Measurements from ENCODE around the gene STMND1.

The STMND1 gene

GRCh38 chr6:17161076-17161475 lies 59.2 kb downstream of the STMND1 start:
- ChIA-PET POLR2A (no interaction called here), CTCF (no interaction called here)
- TF ChIP-seq ARNT (IDR thresholded peaks at IDR 0.05) (no peak), FOXA1 (IDR thresholded peaks at IDR 0.05) (no peak), TARDBP (IDR thresholded peaks at IDR 0.05) (no peak), BHLHE40 (IDR thresholded peaks at IDR 0.05; ENCODE audit: borderline replicate concordance) (no peak), CTBP1 (IDR thresholded peaks at IDR 0.05; ENCODE audit: borderline replicate concordance) (no peak), ZNF384 (IDR thresholded peaks at IDR 0.05) (no peak), SUZ12 (IDR thresholded peaks at IDR 0.05) (no peak), SP1 (IDR thresholded peaks at IDR 0.05) (no peak), NFRKB (IDR thresholded peaks at IDR 0.05) (no peak), LEF1 (IDR thresholded peaks at IDR 0.05; ENCODE audit: borderline replicate concordance) (no peak)
- no peak for DNase-seq (ENCODE audit: extremely low spot score)

DNA sequence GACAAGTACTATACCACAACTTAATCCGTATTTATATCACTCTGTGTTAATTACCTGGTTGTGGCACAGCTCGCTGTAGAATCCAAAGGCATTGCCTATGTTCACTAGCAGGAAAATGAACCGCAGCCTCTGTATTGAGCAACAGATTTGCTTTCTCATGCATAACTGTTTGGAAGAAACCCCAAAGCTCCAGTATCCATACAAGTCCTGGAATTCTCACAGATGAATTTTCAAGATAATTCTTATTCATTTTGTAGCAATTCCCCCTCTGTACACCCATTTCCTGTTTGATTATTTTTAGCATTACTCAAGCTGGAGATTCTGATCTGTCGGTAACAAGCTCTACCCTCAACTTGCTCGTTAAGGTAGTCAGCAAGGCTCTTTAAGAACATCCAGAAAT lies 63.5 kb downstream of the STMND1 start:
- POLR2A ChIA-PET, result no interaction called here

DNA sequence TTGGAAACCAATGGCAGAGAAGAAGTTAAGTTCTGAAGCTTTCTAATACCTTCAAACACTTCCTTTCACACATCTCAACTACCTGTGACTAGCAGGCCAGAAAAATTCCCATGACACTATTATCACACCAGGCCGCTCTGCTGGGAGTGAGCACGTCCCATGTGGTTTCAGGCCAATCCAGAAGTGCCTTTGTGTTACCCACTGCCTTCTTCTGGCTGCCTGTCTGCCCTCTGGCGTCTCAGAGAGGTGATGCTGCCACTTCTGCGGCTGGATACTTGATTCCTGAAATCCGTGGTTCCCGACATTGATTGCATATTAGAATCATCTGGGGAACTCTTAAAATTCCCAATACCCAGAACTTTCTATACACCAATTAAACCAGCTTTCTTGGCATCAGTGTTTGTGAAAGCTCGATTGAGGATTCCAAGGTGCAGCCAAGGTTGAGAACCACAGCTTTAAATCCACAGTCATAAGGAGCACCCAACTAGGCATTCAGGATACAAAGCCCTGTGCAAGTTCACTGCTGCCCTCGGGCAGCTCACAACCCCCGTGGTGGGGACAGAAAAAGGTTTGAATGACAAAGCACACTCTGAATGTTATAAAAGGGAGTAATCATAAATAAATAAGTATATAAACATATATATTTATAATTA lies 65.6 kb downstream of the STMND1 start:
- CTCF ChIA-PET, result interaction anchor here (0.8 to 1.4 kb wide), 6 partner anchors 8 to 416 kb away, joined by 3 to 4 read pairs (median 3); no protein-coding TSS in a partner anchor
- DNase-seq (ENCODE audit: extremely low spot score), result peak; percentile 74
- peak; percentile 60 for TF ChIP-seq L3MBTL2 (conservative IDR thresholded peaks at IDR 0.05)
- 0 out of 2 replicates have a peak, but pooled peaks have one; percentile 3 for TF ChIP-seq PKNOX1 (IDR thresholded peaks at IDR 0.05)
- no peak for TF ChIP-seq ELF4 (IDR thresholded peaks at IDR 0.05)
- POLR2A ChIA-PET, result no interaction called here

More for the DNA sequence above, 63.5 kb downstream of the STMND1 start:
- TF ChIP-seq SUZ12 (IDR thresholded peaks at IDR 0.05), result no peak
- TF ChIP-seq ARNT (IDR thresholded peaks at IDR 0.05), result no peak
- TF ChIP-seq HDGF (IDR thresholded peaks at IDR 0.05; ENCODE audit: borderline replicate concordance), result no peak
- TF ChIP-seq BHLHE40 (IDR thresholded peaks at IDR 0.05; ENCODE audit: borderline replicate concordance), result no peak
- CTCF ChIA-PET, result interaction anchor here (2.4 kb wide), 1 partner anchor 419 kb away, joined by 5 read pairs; no protein-coding TSS in a partner anchor
- no peak for DNase-seq (ENCODE audit: extremely low spot score)

GRCh38 chr6:17169291-17169690 lies 67.4 kb downstream of the STMND1 start:
- DNase-seq (ENCODE audit: extremely low spot score), result no peak
- TF ChIP-seq CTBP1 (IDR thresholded peaks at IDR 0.05; ENCODE audit: borderline replicate concordance), result no peak
- TF ChIP-seq FOXA1 (IDR thresholded peaks at IDR 0.05), result no peak
- TF ChIP-seq FOXM1 (IDR thresholded peaks at IDR 0.05; ENCODE audit: borderline replicate concordance), result no peak
- TF ChIP-seq ELF4 (IDR thresholded peaks at IDR 0.05), result no peak
- TF ChIP-seq HDGF (IDR thresholded peaks at IDR 0.05; ENCODE audit: borderline replicate concordance), result no peak
- no peak for TF ChIP-seq L3MBTL2 (conservative IDR thresholded peaks at IDR 0.05)
- no peak for TF ChIP-seq LEF1 (IDR thresholded peaks at IDR 0.05; ENCODE audit: borderline replicate concordance)
- ChIA-PET CTCF (interaction anchor here (1.2 kb wide), 1 partner anchor 13 kb away, joined by 4 read pairs; no protein-coding TSS in a partner anchor), POLR2A (no interaction called here)

DNA sequence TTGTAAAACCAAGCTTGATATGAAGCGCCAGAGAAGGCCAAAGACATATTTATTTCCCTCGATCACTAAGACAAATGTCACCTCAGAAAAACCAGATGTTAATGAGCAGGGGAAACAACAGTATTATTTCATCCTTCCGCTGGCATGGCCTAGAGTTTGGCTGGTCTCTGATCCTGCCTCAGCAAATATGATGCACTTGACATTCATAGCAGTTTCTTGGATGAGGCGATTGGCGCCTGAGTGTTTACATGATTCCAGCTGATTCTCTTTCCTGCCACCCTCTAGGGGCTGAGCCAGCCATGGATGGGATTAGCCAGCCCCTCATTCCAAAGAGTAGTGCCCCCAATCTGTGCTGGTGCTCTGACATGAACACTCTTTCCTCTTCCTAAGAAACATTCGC lies 67.9 kb downstream of the STMND1 start:
- no peak for DNase-seq (ENCODE audit: extremely low spot score)
- POLR2A ChIA-PET, result no interaction called here
- no peak for TF ChIP-seq TARDBP (IDR thresholded peaks at IDR 0.05)
- TF ChIP-seq ZNF384 (IDR thresholded peaks at IDR 0.05), result no peak
- TF ChIP-seq CTBP1 (IDR thresholded peaks at IDR 0.05; ENCODE audit: borderline replicate concordance), result no peak
- TF ChIP-seq HDGF (IDR thresholded peaks at IDR 0.05; ENCODE audit: borderline replicate concordance), result no peak
- TF ChIP-seq NFRKB (IDR thresholded peaks at IDR 0.05), result no peak
- TF ChIP-seq BHLHE40 (IDR thresholded peaks at IDR 0.05; ENCODE audit: borderline replicate concordance), result no peak
- no peak for TF ChIP-seq SP1 (IDR thresholded peaks at IDR 0.05)
- TF ChIP-seq FOXM1 (IDR thresholded peaks at IDR 0.05; ENCODE audit: borderline replicate concordance), result no peak
- no peak for TF ChIP-seq SUZ12 (IDR thresholded peaks at IDR 0.05)
- no peak for TF ChIP-seq ARNT (IDR thresholded peaks at IDR 0.05)
- TF ChIP-seq FOXK2 (IDR thresholded peaks at IDR 0.05), result no peak
- TF ChIP-seq LEF1 (IDR thresholded peaks at IDR 0.05; ENCODE audit: borderline replicate concordance), result no peak
- TF ChIP-seq ELF4 (IDR thresholded peaks at IDR 0.05), result no peak
- no peak for TF ChIP-seq PKNOX1 (IDR thresholded peaks at IDR 0.05)
- TF ChIP-seq L3MBTL2 (conservative IDR thresholded peaks at IDR 0.05), result no peak
- no peak for TF ChIP-seq FOXA1 (IDR thresholded peaks at IDR 0.05)
- CTCF ChIA-PET, result interaction anchor here (1.2 kb wide), 1 partner anchor 13 kb away, joined by 4 read pairs; no protein-coding TSS in a partner anchor

DNA sequence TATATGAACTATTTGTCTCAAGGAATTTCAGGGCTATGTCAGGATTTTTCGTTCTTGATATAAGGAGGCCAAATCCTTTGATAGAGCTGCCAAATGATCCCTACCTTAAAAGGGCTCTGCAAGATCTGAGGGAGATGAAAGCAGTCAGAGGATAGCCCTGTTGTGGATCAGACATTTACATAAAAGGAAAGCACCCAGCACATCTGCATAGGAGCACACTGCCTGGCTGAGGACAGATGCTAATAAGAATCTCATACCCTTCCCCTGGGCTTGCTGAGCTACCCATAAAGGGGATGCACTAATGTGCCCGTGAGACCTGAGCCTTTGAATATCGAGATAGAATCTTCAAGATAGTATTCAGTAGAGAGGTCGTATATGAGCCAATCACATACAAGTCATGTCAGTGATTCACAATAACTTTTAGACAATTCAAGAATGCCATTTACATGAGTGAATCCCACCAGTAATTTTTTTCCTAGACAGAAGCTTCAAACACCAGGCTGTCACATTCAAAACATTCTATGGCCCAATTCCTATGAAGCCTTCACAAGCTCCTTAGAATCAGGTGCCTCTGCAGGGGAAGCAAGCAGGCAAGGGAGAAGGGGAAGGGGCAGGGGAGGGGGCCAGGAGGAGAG lies 71.1 kb downstream of the STMND1 start:
- POLR2A ChIA-PET, result interaction anchor here (1.0 kb wide), 1 partner anchor 38 kb away, joined by 3 read pairs; no protein-coding TSS in a partner anchor
- no peak for TF ChIP-seq ZNF384 (IDR thresholded peaks at IDR 0.05)
- no peak for TF ChIP-seq FOXA1 (IDR thresholded peaks at IDR 0.05)

GRCh38 chr6:17178326-17178725 lies 76.5 kb downstream of the STMND1 start:
- TF ChIP-seq CTBP1 (IDR thresholded peaks at IDR 0.05; ENCODE audit: borderline replicate concordance) (no peak), LEF1 (IDR thresholded peaks at IDR 0.05; ENCODE audit: borderline replicate concordance) (no peak), ZNF384 (IDR thresholded peaks at IDR 0.05) (no peak), PKNOX1 (IDR thresholded peaks at IDR 0.05) (no peak), BHLHE40 (IDR thresholded peaks at IDR 0.05; ENCODE audit: borderline replicate concordance) (no peak), L3MBTL2 (conservative IDR thresholded peaks at IDR 0.05) (no peak), SP1 (IDR thresholded peaks at IDR 0.05) (no peak), SUZ12 (IDR thresholded peaks at IDR 0.05) (no peak), TARDBP (IDR thresholded peaks at IDR 0.05) (no peak), FOXM1 (IDR thresholded peaks at IDR 0.05; ENCODE audit: borderline replicate concordance) (no peak), FOXA1 (IDR thresholded peaks at IDR 0.05) (no peak), ELF4 (IDR thresholded peaks at IDR 0.05) (no peak), ARNT (IDR thresholded peaks at IDR 0.05) (no peak), FOXK2 (IDR thresholded peaks at IDR 0.05) (no peak), NFRKB (IDR thresholded peaks at IDR 0.05) (no peak), HDGF (IDR thresholded peaks at IDR 0.05; ENCODE audit: borderline replicate concordance) (no peak)
- DNase-seq (ENCODE audit: extremely low spot score), result no peak
- ChIA-PET POLR2A (no interaction called here), CTCF (interaction anchor here (1.4 kb wide), 1 partner anchor 11 kb away, joined by 4 read pairs; no protein-coding TSS in a partner anchor)

More for the DNA sequence above, 71.1 kb downstream of the STMND1 start:
- CTCF ChIA-PET, result no interaction called here
- DNase-seq (ENCODE audit: extremely low spot score), result no peak

All from HEK293T (cell line).